K562 (cell line): ENCODE measurements around the gene BRCA1. TPM values are rescaled to one million over a fixed set of nuclear protein-coding genes. Genes with fewer than 3 reads are reported as not detected.
A peak's percentile ranks its signal among the peaks of the same experiment; 100 is the strongest.

Source experiments
- CC2D1A ChIP-seq: fragments of 450-650 bp; IDR thresholded peaks from 2 replicates; pipeline ENCODE4 v1.6.1; 2017; ENCODE audit warnings: mild to moderate bottlenecking
- ELF1 ChIP-seq: fragments of 200-800 bp; sonication (Bioruptor generic); IDR thresholded peaks from 2 replicates; pipeline ENCODE4 v1.6.1; 2016; ENCODE audit warnings: missing genetic modification characterization, missing compliant biosample characterization
- ESRRB ChIP-seq: fragments of 250-450 bp; sonication (Bioruptor Pico); IDR thresholded peaks from 2 replicates; pipeline ENCODE4 v1.5.0; 2020; ENCODE audit warnings: mild to moderate bottlenecking, moderate library complexity, borderline replicate concordance
- FUS ChIP-seq: fragments of 200-400 bp; formaldehyde crosslinking; optimal IDR thresholded peaks from 2 replicates; pipeline ENCODE3; 2017; ENCODE audit warnings: low read depth, low read length
- JUNB ChIP-seq: fragments of 450-650 bp; formaldehyde crosslinking; conservative IDR thresholded peaks from 2 replicates; pipeline ENCODE4 v1.4.0; 2020; ENCODE audit warnings: mild to moderate bottlenecking
- MED1 ChIP-seq: sonication (generic); formaldehyde crosslinking; IDR thresholded peaks from 2 replicates; pipeline ENCODE4 v1.8.1; 2023; ENCODE audit warnings: missing genetic modification reagents, borderline replicate concordance
- MYC ChIP-seq, 2 experiments: fragments of 250-450 bp in 1 of 2; sonication (Bioruptor Pico) in 1 of 2; IDR thresholded peaks; 2 replicates each; pipeline versions ENCODE4 v1.5.1 to v1.6.1; 2012 to 2021; ENCODE audit warnings: low read depth in 2 of 2, borderline replicate concordance in 1 of 2, improper control_type of control experiment in 1 of 2, low read length in 1 of 2, mild to moderate bottlenecking in 1 of 2, moderate library complexity in 1 of 2
- PYGO2 ChIP-seq: fragments of 450-650 bp; IDR thresholded peaks from 2 replicates; pipeline ENCODE4 v1.6.1; 2016; ENCODE audit warnings: mild to moderate bottlenecking, missing genetic modification characterization, moderate library complexity, missing compliant biosample characterization
- SAFB2 ChIP-seq: fragments of 200-400 bp; formaldehyde crosslinking; IDR thresholded peaks from 2 replicates; pipeline ENCODE4 v1.6.1; 2018; ENCODE audit warnings: borderline replicate concordance, low read length, low read depth, moderate library complexity; ENCODE audit not compliant: severe bottlenecking
- SMAD1 ChIP-seq: fragments of 150-350 bp; IDR thresholded peaks from 2 replicates; pipeline ENCODE4 v1.6.1; 2014; ENCODE audit warnings: low read length, low read depth; ENCODE audit not compliant: partially characterized antibody
- SRSF1 ChIP-seq: fragments of 200-400 bp; formaldehyde crosslinking; IDR thresholded peaks from 2 replicates; pipeline ENCODE4 v1.6.1; 2017; ENCODE audit warnings: mild to moderate bottlenecking, low read depth, low read length, moderate library complexity
- YBX1 ChIP-seq: fragments of 450-650 bp; IDR thresholded peaks from 2 replicates; pipeline ENCODE4 v1.7.1; 2016; ENCODE audit warnings: mild to moderate bottlenecking
- ZNF143 ChIP-seq: sonication (generic); formaldehyde crosslinking; IDR thresholded peaks from 2 replicates; pipeline ENCODE4 v1.9.0; 2022; ENCODE audit warnings: mild to moderate bottlenecking, missing genetic modification reagents
- ZNF3 ChIP-seq: fragments of 250-450 bp; sonication (Bioruptor Pico); IDR thresholded peaks from 2 replicates; pipeline ENCODE4 v1.5.0; 2021; ENCODE audit warnings: mild to moderate bottlenecking, moderate library complexity
- polyA plus RNA-seq, 8 experiments: library from polyadenylated mRNA; depleted of rRNA in 4 of 8; stranded (reverse) in 5 of 8; unstranded in 3 of 8; fragments of >200 nt; fragmentation: Nextera tagmentation in 2 of 8; fragmentation: Illumina TruSeq in 1 of 8; extraction: Ambion mirVana in 2 of 8; extraction: Trizol in 1 of 8; gene quantifications; 2 replicates each; pipeline versions ENCODE4 v1.2.1 to v1.2.3, GENCODE V29; 2011 to 2014; ENCODE audit warnings: inconsistent platforms in 1 of 8, missing spikeins in 1 of 8
- total RNA-seq, 7 experiments: library from RNA; depleted of rRNA in 6 of 7; stranded (reverse); fragments of >200 nt in 6 of 7; fragmentation: Illumina TruSeq in 2 of 7; extraction: Trizol in 2 of 7; gene quantifications; 2 replicates each; pipeline versions ENCODE4 v1.2.1 to v1.2.3, GENCODE V29; 2011 to 2021; ENCODE audit warnings: low replicate concordance in 1 of 7
- TF ChIP-seq, protein P1 (sequence below), 2 experiments: fragments of 450-650 bp in 1 of 2; sonication (generic) in 1 of 2; formaldehyde crosslinking in 1 of 2; IDR thresholded peaks in 1 of 2; conservative IDR thresholded peaks in 1 of 2; 2 replicates each; pipeline versions ENCODE4 v1.6.1 to v1.8.1; 2016 to 2023; ENCODE audit warnings: mild to moderate bottlenecking in 2 of 2, moderate library complexity in 2 of 2, inconsistent platforms in 1 of 2, missing genetic modification reagents in 1 of 2
- TF ChIP-seq, protein P2 (sequence below): fragments of 250-450 bp; sonication (Bioruptor Pico); IDR thresholded peaks from 2 replicates; pipeline ENCODE4 v1.9.0; 2021; ENCODE audit warnings: mild to moderate bottlenecking
- TF ChIP-seq, protein P3 (sequence below): fragments of 250-450 bp; sonication (Bioruptor Pico); IDR thresholded peaks from 2 replicates; pipeline ENCODE4 v1.5.0; 2021
- TF ChIP-seq, protein P4 (sequence below): sonication (generic); formaldehyde crosslinking; IDR thresholded peaks from 2 replicates; pipeline ENCODE4 v1.8.0; 2022; ENCODE audit warnings: missing genetic modification reagents, mild to moderate bottlenecking, borderline replicate concordance
- TF ChIP-seq, protein P5 (sequence below): fragments of 250-450 bp; sonication (Bioruptor Pico); IDR thresholded peaks from 2 replicates; pipeline ENCODE4 v1.4.0; 2020
- TF ChIP-seq, protein P6 (sequence below): fragments of 250-450 bp; sonication (Bioruptor Pico); IDR thresholded peaks from 2 replicates; pipeline ENCODE4 v1.5.0; 2020; ENCODE audit warnings: mild to moderate bottlenecking
- TF ChIP-seq, protein P7 (sequence below): fragments of 450-650 bp; IDR thresholded peaks from 2 replicates; pipeline ENCODE4 v1.6.1; 2016; ENCODE audit warnings: missing biosample characterization, missing genetic modification characterization

BRCA1 gene
- total and polyA plus RNA-seq, 9 of the 15 experiments (the other 6 are each of a cell fraction or from before 2014, with no cell fraction given) = 25.9 to 95.3 (median 62.3) TPM

DNA sequence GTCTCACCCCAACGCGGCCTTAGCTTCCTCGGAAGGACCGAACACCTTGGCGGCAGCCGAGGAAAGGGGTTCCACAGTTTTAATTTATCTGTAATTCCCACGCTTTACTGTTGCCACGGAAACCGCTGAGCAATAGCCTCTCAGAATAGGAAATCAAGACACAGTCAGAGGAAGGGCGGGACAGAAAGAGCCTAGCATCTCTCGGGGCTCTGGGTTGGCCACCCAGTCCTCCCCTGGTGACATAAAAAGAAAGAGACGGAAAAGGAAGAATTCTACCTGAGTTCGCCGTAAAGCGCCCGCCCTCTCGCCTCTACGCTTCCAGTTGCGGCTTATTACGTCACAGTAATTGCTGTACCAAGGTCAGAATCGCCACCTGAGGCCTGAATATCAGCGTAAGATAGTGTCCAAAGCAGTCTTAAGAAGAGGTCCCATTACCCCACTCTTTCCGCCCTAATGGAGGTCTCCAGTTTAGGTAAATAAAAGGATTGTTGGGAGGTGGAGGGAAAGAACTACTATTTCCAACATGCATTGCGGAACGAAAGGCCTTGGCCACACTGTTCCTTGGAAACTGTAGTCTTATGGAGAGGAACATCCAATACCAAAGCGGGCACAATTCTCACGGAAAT is 45.1 kb upstream of the BRCA1 start (continued):
- TF ChIP-seq, protein P1, sequence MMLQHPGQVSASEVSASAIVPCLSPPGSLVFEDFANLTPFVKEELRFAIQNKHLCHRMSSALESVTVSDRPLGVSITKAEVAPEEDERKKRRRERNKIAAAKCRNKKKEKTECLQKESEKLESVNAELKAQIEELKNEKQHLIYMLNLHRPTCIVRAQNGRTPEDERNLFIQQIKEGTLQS (IDR thresholded peaks at IDR 0.05) = peak; percentile 89
- TF ChIP-seq, protein P1 (CRISPR knock-in tag; conservative IDR thresholded peaks at IDR 0.05) = 0 out of 2 replicates have a peak, but pooled peaks have one; percentile 16
- TF ChIP-seq, protein P2, sequence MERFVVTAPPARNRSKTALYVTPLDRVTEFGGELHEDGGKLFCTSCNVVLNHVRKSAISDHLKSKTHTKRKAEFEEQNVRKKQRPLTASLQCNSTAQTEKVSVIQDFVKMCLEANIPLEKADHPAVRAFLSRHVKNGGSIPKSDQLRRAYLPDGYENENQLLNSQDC = 0 out of 2 replicates have a peak, but pooled peaks have one; percentile 33
- TF ChIP-seq, protein P3, sequence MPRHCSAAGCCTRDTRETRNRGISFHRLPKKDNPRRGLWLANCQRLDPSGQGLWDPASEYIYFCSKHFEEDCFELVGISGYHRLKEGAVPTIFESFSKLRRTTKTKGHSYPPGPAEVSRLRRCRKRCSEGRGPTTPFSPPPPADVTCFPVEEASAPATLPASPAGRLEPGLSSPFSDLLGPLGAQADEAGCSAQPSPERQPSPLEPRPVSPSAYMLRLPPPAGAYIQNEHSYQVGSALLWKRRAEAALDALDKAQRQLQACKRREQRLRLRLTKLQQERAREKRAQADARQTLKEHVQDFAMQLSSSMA (CRISPR knock-in tag) = no peak
- TF ChIP-seq, protein P4, sequence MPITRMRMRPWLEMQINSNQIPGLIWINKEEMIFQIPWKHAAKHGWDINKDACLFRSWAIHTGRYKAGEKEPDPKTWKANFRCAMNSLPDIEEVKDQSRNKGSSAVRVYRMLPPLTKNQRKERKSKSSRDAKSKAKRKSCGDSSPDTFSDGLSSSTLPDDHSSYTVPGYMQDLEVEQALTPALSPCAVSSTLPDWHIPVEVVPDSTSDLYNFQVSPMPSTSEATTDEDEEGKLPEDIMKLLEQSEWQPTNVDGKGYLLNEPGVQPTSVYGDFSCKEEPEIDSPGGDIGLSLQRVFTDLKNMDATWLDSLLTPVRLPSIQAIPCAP = no peak
- peak; percentile 47 for TF ChIP-seq SMAD1
- TF ChIP-seq PYGO2 (tag) = no peak
- no peak for TF ChIP-seq ZNF3 (CRISPR knock-in tag)
- TF ChIP-seq JUNB (CRISPR knock-in tag) = no peak
- no peak for TF ChIP-seq YBX1
- TF ChIP-seq SRSF1 = no peak
- no peak for TF ChIP-seq ESRRB (CRISPR knock-in tag)
- TF ChIP-seq ELF1 (tag) = peak; percentile 93
- TF ChIP-seq CC2D1A = no peak
- TF ChIP-seq, protein P5, sequence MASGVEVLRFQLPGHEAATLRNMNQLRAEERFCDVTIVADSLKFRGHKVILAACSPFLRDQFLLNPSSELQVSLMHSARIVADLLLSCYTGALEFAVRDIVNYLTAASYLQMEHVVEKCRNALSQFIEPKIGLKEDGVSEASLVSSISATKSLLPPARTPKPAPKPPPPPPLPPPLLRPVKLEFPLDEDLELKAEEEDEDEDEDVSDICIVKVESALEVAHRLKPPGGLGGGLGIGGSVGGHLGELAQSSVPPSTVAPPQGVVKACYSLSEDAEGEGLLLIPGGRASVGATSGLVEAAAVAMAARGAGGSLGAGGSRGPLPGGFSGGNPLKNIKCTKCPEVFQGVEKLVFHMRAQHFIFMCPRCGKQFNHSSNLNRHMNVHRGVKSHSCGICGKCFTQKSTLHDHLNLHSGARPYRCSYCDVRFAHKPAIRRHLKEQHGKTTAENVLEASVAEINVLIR (CRISPR knock-in tag) = peak; percentile 91
- no peak for TF ChIP-seq SAFB2
- no peak for TF ChIP-seq MED1
- TF ChIP-seq, protein P6, sequence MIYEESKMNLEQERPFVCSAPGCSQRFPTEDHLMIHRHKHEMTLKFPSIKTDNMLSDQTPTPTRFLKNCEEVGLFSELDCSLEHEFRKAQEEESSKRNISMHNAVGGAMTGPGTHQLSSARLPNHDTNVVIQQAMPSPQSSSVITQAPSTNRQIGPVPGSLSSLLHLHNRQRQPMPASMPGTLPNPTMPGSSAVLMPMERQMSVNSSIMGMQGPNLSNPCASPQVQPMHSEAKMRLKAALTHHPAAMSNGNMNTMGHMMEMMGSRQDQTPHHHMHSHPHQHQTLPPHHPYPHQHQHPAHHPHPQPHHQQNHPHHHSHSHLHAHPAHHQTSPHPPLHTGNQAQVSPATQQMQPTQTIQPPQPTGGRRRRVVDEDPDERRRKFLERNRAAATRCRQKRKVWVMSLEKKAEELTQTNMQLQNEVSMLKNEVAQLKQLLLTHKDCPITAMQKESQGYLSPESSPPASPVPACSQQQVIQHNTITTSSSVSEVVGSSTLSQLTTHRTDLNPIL = no peak
- TF ChIP-seq, protein P7, sequence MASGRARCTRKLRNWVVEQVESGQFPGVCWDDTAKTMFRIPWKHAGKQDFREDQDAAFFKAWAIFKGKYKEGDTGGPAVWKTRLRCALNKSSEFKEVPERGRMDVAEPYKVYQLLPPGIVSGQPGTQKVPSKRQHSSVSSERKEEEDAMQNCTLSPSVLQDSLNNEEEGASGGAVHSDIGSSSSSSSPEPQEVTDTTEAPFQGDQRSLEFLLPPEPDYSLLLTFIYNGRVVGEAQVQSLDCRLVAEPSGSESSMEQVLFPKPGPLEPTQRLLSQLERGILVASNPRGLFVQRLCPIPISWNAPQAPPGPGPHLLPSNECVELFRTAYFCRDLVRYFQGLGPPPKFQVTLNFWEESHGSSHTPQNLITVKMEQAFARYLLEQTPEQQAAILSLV (tag) = no peak
- TF ChIP-seq ZNF143 (CRISPR knock-in tag) = no peak
- TF ChIP-seq FUS = no peak
- peak; percentile 59; the same call in 1 of the 2 replicates for TF ChIP-seq MYC (IDR thresholded peaks at IDR 0.05; ENCODE audit: low read depth, low read length)
- no peak for TF ChIP-seq MYC (CRISPR knock-in tag; IDR thresholded peaks at IDR 0.05; ENCODE audit: borderline replicate concordance, low read depth)
